Ishikawa (cell line): Measurements from ENCODE around the gene ZNF385C.

ENCODE experiments used
- CEBPB ChIP-seq: IDR thresholded peaks from 2 replicates; pipeline ENCODE4 v1.6.1; 2012
- EGR1 ChIP-seq: IDR thresholded peaks from 2 replicates; pipeline ENCODE4 v1.6.1; 2012
- EP300 ChIP-seq: IDR thresholded peaks from 2 replicates; pipeline ENCODE4 v1.6.1; 2012; ENCODE audit warnings: borderline replicate concordance
- NFIC ChIP-seq: IDR thresholded peaks from 2 replicates; pipeline ENCODE4 v1.6.1; 2012
- RAD21 ChIP-seq: IDR thresholded peaks from 2 replicates; pipeline ENCODE4 v1.6.1; 2012; ENCODE audit warnings: low read depth
- REST ChIP-seq: IDR thresholded peaks from 2 replicates; pipeline ENCODE4 v1.6.1; 2012; ENCODE audit warnings: low read depth, mild to moderate bottlenecking
- TAF1 ChIP-seq: IDR thresholded peaks from 2 replicates; pipeline ENCODE4 v1.6.1; 2012; ENCODE audit warnings: low read depth, mild to moderate bottlenecking
- TCF12 ChIP-seq: IDR thresholded peaks from 2 replicates; pipeline ENCODE4 v1.6.1; 2012; ENCODE audit warnings: low read depth
- TEAD4 ChIP-seq: IDR thresholded peaks from 2 replicates; pipeline ENCODE4 v1.6.1; 2012
- USF1 ChIP-seq: IDR thresholded peaks from 2 replicates; pipeline ENCODE4 v1.6.1; 2012
- YY1 ChIP-seq: IDR thresholded peaks from 2 replicates; pipeline ENCODE4 v1.6.1; 2012; ENCODE audit warnings: low read depth
- TF ChIP-seq, protein P1 (sequence below): IDR thresholded peaks from 2 replicates; pipeline ENCODE4 v1.6.1; 2012

- no peak for TF ChIP-seq CEBPB
- no peak for TF ChIP-seq TEAD4
- TF ChIP-seq, protein P1, sequence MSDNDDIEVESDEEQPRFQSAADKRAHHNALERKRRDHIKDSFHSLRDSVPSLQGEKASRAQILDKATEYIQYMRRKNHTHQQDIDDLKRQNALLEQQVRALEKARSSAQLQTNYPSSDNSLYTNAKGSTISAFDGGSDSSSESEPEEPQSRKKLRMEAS: no peak
- TF ChIP-seq NFIC: no peak
- TF ChIP-seq TAF1: no peak
- no peak for TF ChIP-seq YY1
- TF ChIP-seq RAD21: no peak
- TF ChIP-seq EGR1: no peak
- no peak for TF ChIP-seq REST
- TF ChIP-seq EP300: no peak
- no peak for TF ChIP-seq USF1
- TF ChIP-seq TCF12: no peak
These were observed 9.5 kb downstream of the ZNF385C start for GRCh38 chr17:42088736-42089135.
